Measurements from ENCODE around the gene ZFYVE16.
"Not testable (repeated sequence)": the region's sequence is repeated elsewhere in the genome, so short reads cannot be mapped to it uniquely, and the experiment has no call there.

ZFYVE16 gene

GRCh38 chr5:80407735-80408483, at the start of gene ZFYVE16:
Gene ZFYVE16, plus strand, starts transcription at chr5:80408064. Its CDS starts 26,084 bp downstream, at chr5:80434148.
- H3K9me3 Mint-ChIP-seq = no peaks in the 10 kb centered on the region
- DNase-seq (ENCODE audit: low spot score in 2 of 2) (peak; percentile 91 to 95), ATAC-seq (ENCODE audit: low read depth) (peak; percentile 90)
- H3K36me3 Mint-ChIP-seq = no peaks in the 10 kb centered on the region
- H3K27me3 Mint-ChIP-seq = no peaks in the 10 kb centered on the region
- peak within 1 kb of the TSS; percentile 96 for H3K4me3 Mint-ChIP-seq
- H3K27ac Mint-ChIP-seq = peak within 1 kb of the TSS; percentile 97
- peaks cover 14% of the 10 kb centered on the region for H3K4me1 Mint-ChIP-seq

GRCh38 chr5:80360914-80361444, 46.9 kb upstream of the ZFYVE16 start:
- no peak overlapping the region for H3K4me3 Mint-ChIP-seq
- DNase-seq (ENCODE audit: low spot score in 2 of 2) = no peak
- no peak overlapping the region for H3K27ac Mint-ChIP-seq
- no peaks in the 10 kb centered on the region for H3K4me1 Mint-ChIP-seq
- H3K36me3 Mint-ChIP-seq = peaks cover 2% of the 10 kb centered on the region
- H3K9me3 Mint-ChIP-seq = peaks cover 3% of the 10 kb centered on the region
- ATAC-seq (ENCODE audit: low read depth) = no peak
- peaks cover 3% of the 10 kb centered on the region for H3K27me3 Mint-ChIP-seq

GRCh38 chr5:80364892-80365291, 43.0 kb upstream of the ZFYVE16 start:
- ATAC-seq (ENCODE audit: low read depth) = no peak
- H3K27ac Mint-ChIP-seq = no peak overlapping the region
- H3K9me3 Mint-ChIP-seq = peaks cover 3% of the 10 kb centered on the region
- no peaks in the 10 kb centered on the region for H3K4me1 Mint-ChIP-seq
- peaks cover 5% of the 10 kb centered on the region for H3K27me3 Mint-ChIP-seq
- peaks cover 2% of the 10 kb centered on the region for H3K36me3 Mint-ChIP-seq
- no peak for DNase-seq (ENCODE audit: low spot score in 2 of 2)
- H3K4me3 Mint-ChIP-seq = no peak overlapping the region

GRCh38 chr5:80368661-80369480, 39.0 kb upstream of the ZFYVE16 start:
- ATAC-seq (ENCODE audit: low read depth) = no peak
- no peaks in the 10 kb centered on the region for H3K4me1 Mint-ChIP-seq
- H3K36me3 Mint-ChIP-seq = peaks cover 2% of the 10 kb centered on the region
- DNase-seq (ENCODE audit: low spot score in 2 of 2) = no peak
- no peak overlapping the region for H3K4me3 Mint-ChIP-seq
- no peaks in the 10 kb centered on the region for H3K9me3 Mint-ChIP-seq
- H3K27ac Mint-ChIP-seq = no peak overlapping the region
- peaks cover 12% of the 10 kb centered on the region for H3K27me3 Mint-ChIP-seq

GRCh38 chr5:80369521-80369920, 38.3 kb upstream of the ZFYVE16 start:
- ATAC-seq (ENCODE audit: low read depth) (no peak), DNase-seq (ENCODE audit: low spot score in 2 of 2) (no peak)
- H3K27me3 Mint-ChIP-seq = peaks cover 13% of the 10 kb centered on the region
- H3K9me3 Mint-ChIP-seq = no peaks in the 10 kb centered on the region
- H3K27ac Mint-ChIP-seq = no peak overlapping the region
- H3K4me3 Mint-ChIP-seq = no peak overlapping the region
- peaks cover 2% of the 10 kb centered on the region for H3K36me3 Mint-ChIP-seq
- no peaks in the 10 kb centered on the region for H3K4me1 Mint-ChIP-seq

GRCh38 chr5:80370390-80370789, 37.5 kb upstream of the ZFYVE16 start:
- ATAC-seq (ENCODE audit: low read depth) (no peak), DNase-seq (ENCODE audit: low spot score in 2 of 2) (no peak)
- H3K36me3 Mint-ChIP-seq = no peaks in the 10 kb centered on the region
- no peak overlapping the region for H3K4me3 Mint-ChIP-seq
- H3K27ac Mint-ChIP-seq = no peak overlapping the region
- H3K4me1 Mint-ChIP-seq = no peaks in the 10 kb centered on the region
- no peaks in the 10 kb centered on the region for H3K9me3 Mint-ChIP-seq
- peaks cover 10% of the 10 kb centered on the region for H3K27me3 Mint-ChIP-seq

GRCh38 chr5:80372780-80373179, 35.1 kb upstream of the ZFYVE16 start:
- ATAC-seq (ENCODE audit: low read depth) = no peak
- no peak for DNase-seq (ENCODE audit: low spot score in 2 of 2)
- Mint-ChIP-seq H3K27me3 (peaks cover 10% of the 10 kb centered on the region), H3K9me3 (no peaks in the 10 kb centered on the region), H3K27ac (no peak overlapping the region), H3K4me3 (no peak overlapping the region), H3K4me1 (no peaks in the 10 kb centered on the region), H3K36me3 (no peaks in the 10 kb centered on the region)

GRCh38 chr5:80374188-80374587, 33.7 kb upstream of the ZFYVE16 start:
- no peak for ATAC-seq (ENCODE audit: low read depth)
- Mint-ChIP-seq H3K36me3 (no peaks in the 10 kb centered on the region), H3K4me1 (no peaks in the 10 kb centered on the region), H3K9me3 (no peaks in the 10 kb centered on the region), H3K4me3 (no peak overlapping the region), H3K27me3 (peaks cover 10% of the 10 kb centered on the region), H3K27ac (no peak overlapping the region)
- DNase-seq (ENCODE audit: low spot score in 2 of 2) = no peak

- Mint-ChIP-seq H3K27ac (no peak overlapping the region), H3K9me3 (no peaks in the 10 kb centered on the region), H3K36me3 (no peaks in the 10 kb centered on the region), H3K4me3 (no peak overlapping the region), H3K27me3 (peaks cover 3% of the 10 kb centered on the region), H3K4me1 (no peaks in the 10 kb centered on the region)
- DNase-seq (ENCODE audit: low spot score in 2 of 2) (no peak), ATAC-seq (ENCODE audit: low read depth) (no peak)
These were observed 31.3 kb upstream of the ZFYVE16 start for GRCh38 chr5:80376557-80376956.

GRCh38 chr5:80382488-80382887, 25.4 kb upstream of the ZFYVE16 start:
- H3K4me1 Mint-ChIP-seq = peaks cover 4% of the 10 kb centered on the region
- no peak for ATAC-seq (ENCODE audit: low read depth)
- no peaks in the 10 kb centered on the region for H3K36me3 Mint-ChIP-seq
- no peaks in the 10 kb centered on the region for H3K9me3 Mint-ChIP-seq
- no peak for DNase-seq (ENCODE audit: low spot score in 2 of 2)
- H3K27ac Mint-ChIP-seq = no peak overlapping the region
- peaks cover 1% of the 10 kb centered on the region for H3K27me3 Mint-ChIP-seq
- H3K4me3 Mint-ChIP-seq = no peak overlapping the region

- no peak overlapping the region for H3K4me3 Mint-ChIP-seq
- ATAC-seq (ENCODE audit: low read depth) (no peak), DNase-seq (ENCODE audit: low spot score in 2 of 2) (no peak)
- H3K27ac Mint-ChIP-seq = no peak overlapping the region
- H3K36me3 Mint-ChIP-seq = no peaks in the 10 kb centered on the region
- peaks cover 1% of the 10 kb centered on the region for H3K27me3 Mint-ChIP-seq
- peaks cover 9% of the 10 kb centered on the region for H3K4me1 Mint-ChIP-seq
- H3K9me3 Mint-ChIP-seq = no peaks in the 10 kb centered on the region
These were observed 20.6 kb upstream of the ZFYVE16 start for GRCh38 chr5:80387063-80387768.

GRCh38 chr5:80389580-80389979, 18.3 kb upstream of the ZFYVE16 start:
- H3K27ac Mint-ChIP-seq = peak overlapping the region; percentile 46
- ATAC-seq (ENCODE audit: low read depth) (no peak), DNase-seq (ENCODE audit: low spot score in 2 of 2) (no peak)
- H3K4me1 Mint-ChIP-seq = peaks cover 7% of the 10 kb centered on the region
- H3K4me3 Mint-ChIP-seq = no peak overlapping the region
- no peaks in the 10 kb centered on the region for H3K9me3 Mint-ChIP-seq
- H3K27me3 Mint-ChIP-seq = peaks cover 4% of the 10 kb centered on the region
- peaks cover 2% of the 10 kb centered on the region for H3K36me3 Mint-ChIP-seq

- H3K27me3 Mint-ChIP-seq; H3K4me3 Mint-ChIP-seq; H3K9me3 Mint-ChIP-seq; H3K4me1 Mint-ChIP-seq; H3K36me3 Mint-ChIP-seq; H3K27ac Mint-ChIP-seq; ATAC-seq (ENCODE audit: low read depth); DNase-seq (ENCODE audit: low spot score in 2 of 2): not testable (repeated sequence)
These were observed 17.5 kb upstream of the ZFYVE16 start for GRCh38 chr5:80390413-80390812.

- H3K9me3 Mint-ChIP-seq; H3K36me3 Mint-ChIP-seq; H3K27me3 Mint-ChIP-seq; H3K4me3 Mint-ChIP-seq; DNase-seq (ENCODE audit: low spot score in 2 of 2); H3K4me1 Mint-ChIP-seq; H3K27ac Mint-ChIP-seq; ATAC-seq (ENCODE audit: low read depth): not testable (repeated sequence)
These were observed 16.6 kb upstream of the ZFYVE16 start for GRCh38 chr5:80391267-80391666.

Data from memory B cell (primary cell).